ENCODE results near the gene KCNMB2. TPM values are rescaled to one million over a fixed set of nuclear protein-coding genes. Genes with fewer than 3 reads are reported as not detected.

Gene KCNMB2
- total RNA-seq, 1 donor: 1.1 TPM

GRCh38 chr3:178665747-178666146, 129.5 kb downstream of the KCNMB2 start:
- H3K4me3 ChIP-seq (ENCODE audit: insufficient read depth, low read length): no peak overlapping the region
- TF ChIP-seq CTCF (IDR thresholded peaks at IDR 0.05; ENCODE audit: extremely low read depth, low read depth, low read length): no peak
- H3K9me3 ChIP-seq (ENCODE audit: low read depth, low read length): no peaks in the 10 kb centered on the region

GRCh38 chr3:178669022-178669601, 132.9 kb downstream of the KCNMB2 start:
- Histone ChIP-seq H3K4me2 (ENCODE audit: insufficient read depth, low read length) (no peak overlapping the region), H3K27ac (ENCODE audit: low read depth, low read length) (no peak overlapping the region)
- no peak for DNase-seq (ENCODE audit: insufficient read length, low spot score, missing footprints)

More at GRCh38 chr3:178665747-178666146, 129.5 kb downstream of the KCNMB2 start:
- no peaks in the 10 kb centered on the region for H4K20me1 ChIP-seq (ENCODE audit: insufficient read depth, low read length)
- H3K27ac ChIP-seq (ENCODE audit: low read depth, low read length): no peak overlapping the region
- H3K4me1 ChIP-seq (ENCODE audit: insufficient read depth, low read length): no peaks in the 10 kb centered on the region
- no peaks in the 10 kb centered on the region for H3K79me2 ChIP-seq (ENCODE audit: insufficient read depth, low read length)
- DNase-seq (ENCODE audit: insufficient read length, low spot score, missing footprints): no peak
- no peak overlapping the region for H2AFZ ChIP-seq (ENCODE audit: low read length)
- H3K4me2 ChIP-seq (ENCODE audit: insufficient read depth, low read length): no peak overlapping the region
- no peaks in the 10 kb centered on the region for H3K27me3 ChIP-seq (ENCODE audit: insufficient read depth, low read length)
- no peaks in the 10 kb centered on the region for H3K36me3 ChIP-seq (ENCODE audit: insufficient read depth, low read length)

GRCh38 chr3:178669758-178670157, 133.5 kb downstream of the KCNMB2 start:
- no peaks in the 10 kb centered on the region for H3K36me3 ChIP-seq (ENCODE audit: insufficient read depth, low read length)
- TF ChIP-seq CTCF (IDR thresholded peaks at IDR 0.05; ENCODE audit: extremely low read depth, low read depth, low read length): no peak
- H3K27ac ChIP-seq (ENCODE audit: low read depth, low read length): no peak overlapping the region
- H2AFZ ChIP-seq (ENCODE audit: low read length): no peak overlapping the region
- no peak overlapping the region for H3K4me3 ChIP-seq (ENCODE audit: insufficient read depth, low read length)
- H3K9me3 ChIP-seq (ENCODE audit: low read depth, low read length): no peaks in the 10 kb centered on the region
- no peaks in the 10 kb centered on the region for H3K4me1 ChIP-seq (ENCODE audit: insufficient read depth, low read length)
- no peaks in the 10 kb centered on the region for H3K79me2 ChIP-seq (ENCODE audit: insufficient read depth, low read length)
- no peaks in the 10 kb centered on the region for H4K20me1 ChIP-seq (ENCODE audit: insufficient read depth, low read length)
- no peak overlapping the region for H3K4me2 ChIP-seq (ENCODE audit: insufficient read depth, low read length)
- H3K27me3 ChIP-seq (ENCODE audit: insufficient read depth, low read length): no peaks in the 10 kb centered on the region
- DNase-seq (ENCODE audit: insufficient read length, low spot score, missing footprints): no peak

More at GRCh38 chr3:178669022-178669601, 132.9 kb downstream of the KCNMB2 start:
- Histone ChIP-seq H3K36me3 (ENCODE audit: insufficient read depth, low read length) (no peaks in the 10 kb centered on the region), H3K9me3 (ENCODE audit: low read depth, low read length) (no peaks in the 10 kb centered on the region), H2AFZ (ENCODE audit: low read length) (no peak overlapping the region), H3K27me3 (ENCODE audit: insufficient read depth, low read length) (no peaks in the 10 kb centered on the region), H3K4me1 (ENCODE audit: insufficient read depth, low read length) (no peaks in the 10 kb centered on the region), H3K79me2 (ENCODE audit: insufficient read depth, low read length) (no peaks in the 10 kb centered on the region), H4K20me1 (ENCODE audit: insufficient read depth, low read length) (no peaks in the 10 kb centered on the region), H3K4me3 (ENCODE audit: insufficient read depth, low read length) (no peak overlapping the region)
- no peak for TF ChIP-seq CTCF (IDR thresholded peaks at IDR 0.05; ENCODE audit: extremely low read depth, low read depth, low read length)

- H3K4me2 ChIP-seq (ENCODE audit: insufficient read depth, low read length): no peak overlapping the region
- H3K27ac ChIP-seq (ENCODE audit: low read depth, low read length): no peak overlapping the region
- H3K36me3 ChIP-seq (ENCODE audit: insufficient read depth, low read length): no peaks in the 10 kb centered on the region
- no peak overlapping the region for H2AFZ ChIP-seq (ENCODE audit: low read length)
- no peaks in the 10 kb centered on the region for H3K79me2 ChIP-seq (ENCODE audit: insufficient read depth, low read length)
- no peaks in the 10 kb centered on the region for H3K9me3 ChIP-seq (ENCODE audit: low read depth, low read length)
- no peaks in the 10 kb centered on the region for H3K4me1 ChIP-seq (ENCODE audit: insufficient read depth, low read length)
- peak; percentile 15 for DNase-seq (ENCODE audit: insufficient read length, low spot score, missing footprints)
- no peak overlapping the region for H3K4me3 ChIP-seq (ENCODE audit: insufficient read depth, low read length)
- H3K27me3 ChIP-seq (ENCODE audit: insufficient read depth, low read length): no peaks in the 10 kb centered on the region
- no peaks in the 10 kb centered on the region for H4K20me1 ChIP-seq (ENCODE audit: insufficient read depth, low read length)
- no peak for TF ChIP-seq CTCF (IDR thresholded peaks at IDR 0.05; ENCODE audit: extremely low read depth, low read depth, low read length)
Observed at GRCh38 chr3:178671377-178671776, 135.1 kb downstream of the KCNMB2 start.
